KG1 (cell line): ENCODE results near the gene PTPN2.

Source experiments
- DNase-seq: peaks from one replicate; lab custom pipeline; 2025; lab: John Stamatoyannopoulos, UW

The PTPN2 gene

DNA sequence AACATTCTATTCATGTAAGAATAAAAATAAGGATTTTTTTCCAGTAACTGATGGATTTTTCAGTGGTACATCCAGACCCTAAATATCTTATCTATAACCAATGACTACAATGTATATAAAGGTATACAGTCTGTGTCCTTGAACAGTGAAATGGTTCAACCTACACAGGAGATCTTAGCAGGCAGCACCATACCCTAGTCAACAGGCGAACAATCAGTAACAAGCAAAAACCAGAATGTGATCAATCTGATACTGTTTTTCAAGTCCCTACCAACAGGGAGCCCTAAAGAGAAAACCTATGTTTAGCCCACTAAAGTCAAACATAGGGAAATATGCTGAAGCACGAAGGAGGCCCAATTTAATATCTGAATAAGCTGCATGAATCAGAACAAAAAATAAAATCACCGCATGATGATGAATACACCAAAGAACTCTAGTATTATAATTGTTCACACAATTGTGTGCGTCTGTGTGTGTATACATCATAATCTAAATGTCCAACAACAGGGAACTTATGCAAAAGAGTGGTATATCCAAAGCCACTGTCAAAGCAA, 26.0 kb downstream of the PTPN2 start:
- no peak for DNase-seq

GRCh38 chr18:12857215-12857905, 26.7 kb downstream of the PTPN2 start:
- no peak for DNase-seq

- no peak for DNase-seq
Measured at GRCh38 chr18:12855916-12856315, 28.1 kb downstream of the PTPN2 start.

- DNase-seq: no peak
Measured at GRCh38 chr18:12852566-12853315, 31.3 kb downstream of the PTPN2 start.

- no peak for DNase-seq
Measured at GRCh38 chr18:12851716-12852115, 32.3 kb downstream of the PTPN2 start.

DNA sequence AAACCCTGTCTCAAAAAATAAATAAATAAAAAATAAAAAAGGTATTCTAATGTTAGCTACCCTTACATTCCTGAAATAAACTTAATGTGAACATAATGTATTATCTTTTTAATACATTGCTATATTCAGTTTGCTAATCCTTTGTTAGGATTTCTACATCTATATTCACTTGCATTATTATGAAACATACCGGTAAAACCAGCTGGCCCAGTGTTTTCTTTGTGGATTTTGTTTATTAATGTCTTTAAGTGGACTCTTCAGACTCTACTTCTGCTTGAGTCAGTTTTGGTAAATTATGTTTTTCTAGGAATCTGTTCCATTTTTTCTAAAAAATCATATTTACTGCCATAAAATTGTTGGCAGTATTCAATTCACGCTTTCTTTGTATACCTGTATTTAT, 34.5 kb downstream of the PTPN2 start:
- no peak for DNase-seq

GRCh38 chr18:12848405-12848804, 35.6 kb downstream of the PTPN2 start:
- DNase-seq: no peak

DNA sequence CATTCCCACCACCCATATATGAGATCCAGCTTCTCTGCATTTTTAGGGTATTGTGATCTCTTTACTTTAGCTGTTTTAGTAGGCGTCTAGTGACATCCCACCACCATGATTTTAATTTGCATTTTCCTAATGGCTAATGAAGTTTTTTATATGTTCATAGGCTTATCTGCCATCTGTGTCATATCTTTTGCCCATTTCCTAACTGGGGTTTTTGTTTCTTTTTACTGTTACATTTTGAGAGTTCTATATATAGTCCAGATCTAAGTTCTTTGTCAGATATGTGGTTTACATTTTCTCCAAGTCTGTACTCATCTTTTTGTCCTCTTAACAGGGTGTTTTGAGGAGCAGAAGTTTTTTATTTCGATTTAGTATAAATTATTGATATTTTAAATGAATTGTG, 39.6 kb downstream of the PTPN2 start:
- DNase-seq: no peak

GRCh38 chr18:12843420-12844350, 40.4 kb downstream of the PTPN2 start:
- no peak for DNase-seq

DNA sequence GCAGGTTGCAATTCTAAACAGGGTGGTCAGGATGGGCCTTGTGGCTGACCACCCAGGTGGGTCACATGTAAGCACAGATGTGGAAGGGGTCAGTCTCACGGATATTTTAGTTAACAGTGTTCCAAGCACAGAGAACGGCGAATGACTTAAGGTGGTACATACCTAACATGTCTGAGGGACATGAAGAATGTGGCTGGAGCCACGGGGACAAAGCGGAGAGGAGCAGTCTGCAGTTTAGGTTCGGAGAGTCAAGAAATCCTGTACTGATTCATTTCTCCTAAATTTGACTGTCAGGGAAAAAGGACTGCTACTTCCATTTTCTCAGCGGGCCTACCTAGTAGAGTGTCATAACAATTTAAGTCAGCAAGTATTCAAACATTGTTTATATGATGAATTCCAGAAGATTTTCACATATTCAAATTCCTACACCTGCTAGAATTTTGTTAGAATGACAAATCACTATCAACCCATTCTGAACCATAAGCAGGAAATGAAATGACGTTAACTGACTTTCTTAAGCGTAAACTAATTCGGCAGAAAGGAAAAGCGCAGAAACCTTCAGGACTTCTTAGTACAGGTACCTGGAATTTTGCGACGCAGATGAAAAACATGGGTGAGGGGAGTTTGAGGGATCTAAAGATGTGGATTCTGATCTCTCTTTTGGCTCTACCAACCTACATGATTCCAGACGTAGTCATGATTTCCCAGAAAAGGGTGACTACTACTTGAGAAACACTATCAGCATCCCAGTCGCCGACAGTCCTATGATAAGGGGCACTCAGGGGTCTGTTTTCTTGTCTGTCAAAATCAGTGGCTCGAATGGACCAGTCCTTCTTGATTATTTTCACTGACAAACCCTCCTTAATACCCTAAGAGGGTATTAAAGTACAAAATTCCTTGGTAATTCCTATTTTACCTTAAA, 41.3 kb downstream of the PTPN2 start:
- DNase-seq: no peak

GRCh38 chr18:12841070-12841469, 43.0 kb downstream of the PTPN2 start:
- DNase-seq: no peak

DNA sequence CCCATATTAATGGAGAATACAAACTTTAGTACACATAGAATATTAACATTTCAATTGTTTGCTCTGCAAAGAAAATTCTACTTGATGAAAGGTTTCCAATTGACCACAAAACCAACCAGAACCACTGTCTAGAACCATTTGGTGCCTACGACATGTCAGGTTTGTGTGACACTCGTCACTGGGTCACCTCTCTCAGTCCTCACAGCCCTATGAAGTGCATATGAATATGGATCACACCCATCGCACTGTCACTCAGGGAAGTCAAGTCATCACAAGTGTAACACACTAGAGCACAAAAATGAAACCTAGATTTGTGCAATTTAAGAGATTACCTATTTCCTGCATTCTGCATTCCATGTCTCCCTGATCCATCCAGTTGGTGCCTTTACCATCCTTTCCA, 43.7 kb downstream of the PTPN2 start:
- no peak for DNase-seq

DNA sequence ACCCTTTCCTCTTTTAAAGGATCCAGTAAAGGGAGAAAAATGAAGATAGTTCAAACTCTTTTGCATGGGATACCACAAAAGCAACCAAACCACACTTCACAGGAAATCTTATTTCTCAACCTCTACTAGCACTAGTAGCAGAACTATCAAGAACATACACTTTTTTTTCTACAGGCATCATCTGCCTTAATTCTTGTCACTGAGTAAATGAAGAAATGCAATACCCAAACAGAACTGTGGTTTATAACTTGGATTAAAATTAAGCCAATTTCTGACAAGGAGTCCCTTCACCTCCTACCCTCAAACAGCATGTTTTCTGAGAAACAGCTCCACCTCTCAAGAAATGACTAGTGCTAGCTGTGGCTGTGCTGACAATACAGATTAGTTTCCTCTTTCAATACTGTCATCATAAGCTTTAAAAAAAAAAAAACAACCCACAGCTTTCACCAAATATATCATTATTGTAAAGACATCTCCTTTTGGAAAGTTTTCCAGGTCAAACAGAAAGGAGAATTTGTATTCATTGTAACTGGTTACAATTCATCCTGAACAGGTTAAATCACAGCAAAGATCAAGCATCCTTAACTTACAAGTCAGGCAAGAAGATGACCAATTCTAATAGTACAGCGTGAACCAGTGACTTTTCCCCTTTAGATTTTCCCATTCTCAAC, 44.4 kb downstream of the PTPN2 start:
- DNase-seq: peak; percentile 84

- peak; percentile 16 for DNase-seq
Measured at GRCh38 chr18:12839057-12839525, 44.9 kb downstream of the PTPN2 start.

DNA sequence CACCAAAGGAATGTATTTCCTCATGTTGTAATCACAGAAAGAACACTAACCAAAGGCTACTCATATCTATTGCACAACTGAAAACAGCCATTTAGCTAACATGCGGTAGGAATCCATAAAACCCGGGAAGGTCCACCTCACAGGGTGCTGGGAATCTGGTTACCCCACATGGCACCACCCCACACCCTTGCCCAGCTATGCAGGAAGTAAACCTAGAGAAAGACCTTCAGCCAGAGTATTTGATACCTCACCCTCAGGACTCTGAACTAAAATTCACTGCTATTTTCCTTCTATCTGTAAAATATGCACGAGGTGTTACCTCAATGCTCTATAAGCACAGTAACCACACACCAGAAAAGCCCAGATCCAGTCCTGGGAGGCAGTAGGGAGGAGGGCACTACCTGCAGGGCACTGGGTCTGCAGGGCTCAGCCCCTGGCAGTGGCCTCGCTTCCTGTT, 45.8 kb downstream of the PTPN2 start:
- no peak for DNase-seq

- DNase-seq: no peak
Measured at GRCh38 chr18:12837747-12838146, 46.3 kb downstream of the PTPN2 start.

DNA sequence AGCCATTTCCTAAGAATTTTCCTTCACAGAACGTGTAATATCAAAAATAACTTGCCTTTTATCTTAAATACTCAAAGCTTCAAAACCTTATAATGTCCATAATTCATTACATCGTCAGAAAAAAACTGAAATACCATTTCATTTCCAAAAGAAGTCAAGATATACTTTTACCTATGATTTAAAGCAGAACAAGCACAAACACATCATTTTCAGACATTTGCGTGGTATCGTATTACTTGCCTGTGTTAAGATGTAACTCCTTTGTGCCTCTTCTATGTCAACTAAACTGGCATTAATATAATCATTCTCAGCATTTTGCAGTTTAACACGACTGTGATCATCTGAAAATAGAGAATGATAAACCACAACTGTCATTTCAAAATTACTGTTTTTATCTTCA, 47.5 kb downstream of the PTPN2 start:
- DNase-seq: no peak

- DNase-seq: no peak
Measured at GRCh38 chr18:12828116-12829051, 55.7 kb downstream of the PTPN2 start.

DNA sequence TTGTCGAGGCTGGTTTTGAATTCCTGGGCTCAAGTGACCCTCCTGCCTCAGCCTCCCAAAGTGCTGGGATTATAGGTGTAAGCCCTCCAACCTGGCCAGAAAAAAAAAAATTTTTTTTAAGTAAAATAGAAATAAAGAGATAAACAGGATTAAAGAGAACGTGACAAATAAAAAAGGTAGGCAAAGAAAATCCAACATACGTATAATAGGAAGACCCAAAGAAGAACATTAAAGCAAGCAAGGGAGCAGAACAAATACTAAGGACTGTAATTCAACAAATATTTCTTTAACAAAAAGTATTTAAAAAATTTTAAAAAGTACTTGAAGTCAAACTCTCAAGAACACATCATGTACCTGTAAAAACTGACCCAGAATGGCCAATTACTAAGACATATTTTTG, 56.4 kb downstream of the PTPN2 start:
- no peak for DNase-seq
